ENCODE data around the gene GPC3. TPM values are rescaled to one million over a fixed set of nuclear protein-coding genes. Genes with fewer than 3 reads are reported as not detected.
A peak's percentile ranks its signal among the peaks of the same experiment; 100 is the strongest.

The GPC3 gene
- total and polyA plus RNA-seq, 2 donors (not counting 3 experiments of a cell fraction or from before 2014, with no cell fraction given) = not detected

DNA sequence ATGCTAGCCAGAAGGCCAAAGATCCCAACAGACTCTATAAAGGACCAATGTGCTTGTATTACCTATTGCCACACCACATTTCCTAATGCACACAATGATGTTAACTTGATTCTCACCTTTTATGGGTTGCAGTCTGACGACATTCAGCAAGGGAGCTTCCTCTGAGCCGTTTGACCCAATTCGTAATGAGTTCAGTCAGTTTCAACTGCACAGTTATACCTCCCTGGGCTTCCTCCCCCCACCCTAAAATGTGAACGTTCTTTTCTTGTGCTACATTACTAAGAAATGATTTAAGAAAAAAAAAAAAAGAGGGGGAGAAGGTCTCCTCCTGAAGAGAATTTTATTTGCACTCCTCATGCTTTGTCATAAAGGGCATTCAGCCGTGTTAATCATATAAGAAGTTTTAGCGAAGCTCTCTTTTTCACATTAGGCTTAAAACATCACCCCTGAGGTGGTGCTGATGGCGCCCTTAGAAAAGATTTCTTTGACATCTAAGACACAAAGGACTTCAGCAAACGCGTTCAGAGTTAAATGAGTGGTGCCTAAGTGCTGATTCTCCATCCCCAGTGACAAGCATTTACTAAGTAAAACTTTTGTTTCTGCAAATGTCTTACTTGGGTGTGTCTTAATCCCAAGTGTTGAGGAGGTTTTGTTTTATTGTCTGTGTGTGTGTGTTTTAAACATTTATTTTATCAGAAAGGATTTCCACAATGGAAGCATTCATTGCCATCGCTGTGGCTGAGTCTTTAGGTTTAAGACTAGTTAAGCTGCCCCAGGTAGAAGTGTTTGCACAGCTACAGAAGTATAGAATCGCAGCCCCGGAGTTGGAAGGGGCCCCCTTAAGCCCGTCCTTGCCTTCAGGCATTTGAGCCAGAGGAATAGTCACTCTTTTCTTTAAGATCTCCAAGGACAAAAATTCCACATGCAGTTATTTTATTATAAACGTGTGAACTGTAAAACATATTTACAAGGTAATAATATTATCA is 15.2 kb upstream of the GPC3 start:
- Histone ChIP-seq H3K4me1 (ENCODE audit: control insufficient read depth, extremely low read depth, insufficient read depth, low read length) (no peaks in the 10 kb centered on the region), H3K9me3 (replicated peaks; ENCODE audit: control insufficient read depth, insufficient read depth, low read length) (no peaks in the 10 kb centered on the region), H3K9ac (replicated peaks; ENCODE audit: extremely low read depth, insufficient read depth, low read length) (no peak overlapping the region), H3K27me3 (ENCODE audit: control insufficient read depth in 2 of 2, insufficient read depth in 2 of 2, low read length in 2 of 2) (no peaks in the 10 kb centered on the region), H3K36me3 (ENCODE audit: control insufficient read depth in 2 of 2, extremely low read depth in 1 of 2, insufficient read depth in 2 of 2, low read length in 2 of 2) (no peaks in the 10 kb centered on the region), H4K20me1 (replicated peaks; ENCODE audit: control insufficient read depth, extremely low read depth, insufficient read depth, low read length) (no peaks in the 10 kb centered on the region), H3K4me2 (ENCODE audit: insufficient read depth, low read length) (no peak overlapping the region), H2AFZ (ENCODE audit: low read depth, low read length) (no peak overlapping the region), H3K9me1 (replicated peaks; ENCODE audit: control insufficient read depth, extremely low read depth, insufficient read depth, low read length) (no peaks in the 10 kb centered on the region), H3K79me2 (ENCODE audit: control insufficient read depth, insufficient read depth, low read length) (no peaks in the 10 kb centered on the region), H3K4me3 (replicated peaks in 1 of 3; ENCODE audit: insufficient read depth in 1 of 3, low read depth in 1 of 3, low read length in 3 of 3) (no peak overlapping the region), H3K27ac (ENCODE audit: insufficient read depth, low read depth, low read length) (no peak overlapping the region)
- dilution Hi-C loops (cut with MboI; ENCODE audit: extremely low pct_ligation_motif_present, low sequenced_read_pairs) (no loop called here), intact Hi-C loops (cut with micrococcal nuclease) (no loop called here)
- no peak for DNase-seq (ENCODE audit: low read depth, low spot score)
- TF ChIP-seq CTCF (IDR thresholded peaks at IDR 0.05; ENCODE audit: extremely low read depth in 1 of 2, insufficient read depth in 1 of 2, low read depth in 1 of 2, low read length in 2 of 2) = no peak
- no peak for TF ChIP-seq GATA2 (IDR thresholded peaks at IDR 0.05; ENCODE audit: insufficient read depth, insufficient read length, low read depth, low read length)
- no peak for TF ChIP-seq POLR2AphosphoS5 (IDR thresholded peaks at IDR 0.05; ENCODE audit: insufficient read depth, low read depth, low read length)
- TF ChIP-seq MYC (IDR thresholded peaks at IDR 0.05; ENCODE audit: low read depth, low read length) = no peak
- no peak for TF ChIP-seq EZH2 (IDR thresholded peaks at IDR 0.05; ENCODE audit: borderline replicate concordance, low read depth, low read length, severe bottlenecking)
- TF ChIP-seq MAX (IDR thresholded peaks at IDR 0.05; ENCODE audit: insufficient read depth, insufficient read length) = no peak
- TF ChIP-seq FOS (IDR thresholded peaks at IDR 0.05; ENCODE audit: borderline replicate concordance, insufficient read depth, low read length) = no peak
- TF ChIP-seq POLR2A (IDR thresholded peaks at IDR 0.05; ENCODE audit: low read depth, low read length) = no peak
- no peak for TF ChIP-seq JUN (IDR thresholded peaks at IDR 0.05; ENCODE audit: borderline replicate concordance, insufficient read depth, insufficient read length, low read depth)
- ChIA-PET CTCF (no interaction called here), POLR2A (no interaction called here)
- no TSS peak for BruUV-seq (replicated peaks)
- FAIRE-seq = peak; percentile 60
